GM12874 (cell line): ENCODE measurements around the gene KCNK18.

Experiments used
- TF ChIP-seq, protein P1 (sequence below): IDR thresholded peaks from 2 replicates; pipeline ENCODE4 v1.5.1; 2011; ENCODE audit warnings: low read depth, mild to moderate bottlenecking, control low read depth, low read length, moderate library complexity; ENCODE audit not compliant: insufficient read depth

KCNK18 gene

DNA sequence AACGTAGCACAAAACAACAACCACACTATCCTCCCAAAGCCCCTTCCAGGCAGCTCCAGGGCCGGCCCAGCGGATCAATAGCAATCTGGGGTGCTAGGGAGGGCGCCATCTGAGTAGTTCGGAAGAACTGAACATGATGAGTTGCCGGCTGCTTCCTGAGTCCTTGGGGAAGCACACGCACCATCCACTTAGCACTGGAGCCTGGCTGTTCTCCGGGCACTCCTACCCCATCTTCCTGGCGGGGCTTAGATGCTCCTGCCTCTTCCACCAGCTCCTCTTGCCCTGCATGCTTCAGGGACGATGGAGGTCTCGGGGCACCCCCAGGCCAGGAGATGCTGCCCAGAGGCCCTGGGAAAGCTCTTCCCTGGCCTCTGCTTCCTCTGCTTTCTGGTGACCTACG, at the start of gene KCNK18:
Gene KCNK18 (plus strand): TSS at position 301 of the 400 bp plus-strand sequence. CDS start 0 bp downstream, at position 301.
- TF ChIP-seq, protein P1, sequence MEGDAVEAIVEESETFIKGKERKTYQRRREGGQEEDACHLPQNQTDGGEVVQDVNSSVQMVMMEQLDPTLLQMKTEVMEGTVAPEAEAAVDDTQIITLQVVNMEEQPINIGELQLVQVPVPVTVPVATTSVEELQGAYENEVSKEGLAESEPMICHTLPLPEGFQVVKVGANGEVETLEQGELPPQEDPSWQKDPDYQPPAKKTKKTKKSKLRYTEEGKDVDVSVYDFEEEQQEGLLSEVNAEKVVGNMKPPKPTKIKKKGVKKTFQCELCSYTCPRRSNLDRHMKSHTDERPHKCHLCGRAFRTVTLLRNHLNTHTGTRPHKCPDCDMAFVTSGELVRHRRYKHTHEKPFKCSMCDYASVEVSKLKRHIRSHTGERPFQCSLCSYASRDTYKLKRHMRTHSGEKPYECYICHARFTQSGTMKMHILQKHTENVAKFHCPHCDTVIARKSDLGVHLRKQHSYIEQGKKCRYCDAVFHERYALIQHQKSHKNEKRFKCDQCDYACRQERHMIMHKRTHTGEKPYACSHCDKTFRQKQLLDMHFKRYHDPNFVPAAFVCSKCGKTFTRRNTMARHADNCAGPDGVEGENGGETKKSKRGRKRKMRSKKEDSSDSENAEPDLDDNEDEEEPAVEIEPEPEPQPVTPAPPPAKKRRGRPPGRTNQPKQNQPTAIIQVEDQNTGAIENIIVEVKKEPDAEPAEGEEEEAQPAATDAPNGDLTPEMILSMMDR = no peak

DNA sequence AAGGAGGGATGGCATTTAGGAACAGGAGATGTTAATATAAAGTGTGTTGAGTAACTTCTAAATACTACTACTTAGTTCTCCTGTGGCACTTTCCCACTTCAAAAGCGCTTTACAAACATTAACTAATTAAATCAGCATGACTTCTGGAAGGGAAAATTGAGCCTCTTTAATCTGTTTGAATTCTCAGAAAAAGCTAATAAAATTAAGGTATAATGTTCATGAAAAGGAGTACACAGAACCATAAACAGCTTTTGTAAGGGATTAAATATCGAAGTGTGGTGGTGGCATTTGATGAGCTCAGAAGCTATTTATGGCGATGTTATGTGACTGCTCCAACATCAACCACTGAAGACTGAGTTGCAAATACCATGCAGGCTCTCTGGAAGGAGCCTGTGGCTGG, 49.0 kb upstream of the KCNK18 start:
- TF ChIP-seq, protein P1 = no peak

DNA sequence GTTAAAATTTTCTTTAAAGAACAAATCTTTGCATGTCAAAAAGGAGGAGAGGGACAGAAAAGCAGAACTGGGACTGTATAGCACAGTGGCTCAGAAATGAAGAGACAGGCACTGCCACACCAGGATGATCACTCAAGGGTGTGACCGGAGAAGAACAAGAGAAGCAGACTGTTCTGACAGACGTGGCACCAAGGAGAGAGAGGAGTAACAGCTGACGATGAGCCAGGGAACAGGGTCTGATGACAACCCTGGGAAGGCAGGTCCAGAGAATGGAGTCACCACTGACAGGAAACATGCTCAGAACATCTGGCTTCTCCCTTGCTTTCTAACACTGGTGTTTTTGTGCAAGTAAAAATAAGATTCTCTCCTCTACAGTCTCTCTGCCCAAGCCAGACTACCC, 44.6 kb upstream of the KCNK18 start:
- TF ChIP-seq, protein P1 = no peak

DNA sequence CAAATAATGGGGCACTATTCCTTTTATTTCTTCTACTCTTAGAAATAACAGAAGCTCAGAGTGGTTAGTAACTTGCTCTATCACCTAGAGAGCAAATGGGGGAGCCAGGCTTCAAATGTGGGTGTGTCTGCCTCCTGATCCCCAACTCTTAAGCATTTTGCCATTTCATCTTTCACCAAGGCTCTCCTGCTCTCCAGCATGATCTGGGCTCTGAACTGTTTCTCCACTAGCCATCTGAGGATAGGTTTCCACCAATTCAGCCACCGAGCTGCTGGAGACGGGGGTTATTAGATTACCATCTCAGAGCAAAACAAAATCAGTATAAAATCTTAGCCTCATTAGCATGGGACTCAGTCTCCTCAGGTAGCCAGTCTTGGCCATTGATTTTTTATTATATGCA, 39.0 kb upstream of the KCNK18 start:
- TF ChIP-seq, protein P1 = no peak

DNA sequence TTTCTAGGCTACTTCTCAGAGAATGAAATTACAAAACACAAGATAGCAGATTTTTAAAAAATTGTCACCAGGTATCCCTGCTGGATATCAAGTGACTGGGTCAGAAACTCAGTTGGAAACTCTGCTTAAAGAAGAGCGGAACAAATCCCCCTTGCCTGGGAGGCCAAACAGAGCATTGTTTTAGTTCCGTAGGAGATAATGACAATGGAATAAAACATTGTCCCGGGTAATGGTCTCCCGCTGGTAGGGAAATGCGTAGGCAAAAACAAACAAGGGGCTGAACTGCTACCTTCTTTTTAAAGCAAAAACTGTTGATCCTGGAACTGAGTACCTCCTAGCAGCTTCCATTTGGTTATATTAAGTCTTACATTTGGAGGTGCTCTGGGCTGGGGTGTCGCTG, 37.9 kb upstream of the KCNK18 start:
- TF ChIP-seq, protein P1 = no peak

DNA sequence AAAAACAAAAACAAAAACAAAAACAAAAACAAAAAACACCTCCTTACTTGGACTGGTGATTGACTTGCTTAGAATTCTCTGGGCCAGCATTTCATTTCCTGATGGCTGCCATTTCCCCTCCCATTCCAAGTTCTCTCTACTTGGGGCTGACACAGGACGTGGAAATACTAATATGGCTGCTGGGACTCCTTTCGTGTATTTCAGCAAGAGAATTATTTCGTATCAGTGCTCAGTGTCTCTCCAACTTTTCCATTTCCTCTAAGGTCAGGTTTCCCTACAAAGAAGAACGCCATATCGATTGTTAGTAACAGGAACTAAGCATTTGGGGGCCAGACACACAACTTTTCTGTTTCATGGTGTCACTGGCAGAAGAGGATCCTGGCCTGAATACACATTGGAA, 36.7 kb upstream of the KCNK18 start:
- TF ChIP-seq, protein P1 = no peak

DNA sequence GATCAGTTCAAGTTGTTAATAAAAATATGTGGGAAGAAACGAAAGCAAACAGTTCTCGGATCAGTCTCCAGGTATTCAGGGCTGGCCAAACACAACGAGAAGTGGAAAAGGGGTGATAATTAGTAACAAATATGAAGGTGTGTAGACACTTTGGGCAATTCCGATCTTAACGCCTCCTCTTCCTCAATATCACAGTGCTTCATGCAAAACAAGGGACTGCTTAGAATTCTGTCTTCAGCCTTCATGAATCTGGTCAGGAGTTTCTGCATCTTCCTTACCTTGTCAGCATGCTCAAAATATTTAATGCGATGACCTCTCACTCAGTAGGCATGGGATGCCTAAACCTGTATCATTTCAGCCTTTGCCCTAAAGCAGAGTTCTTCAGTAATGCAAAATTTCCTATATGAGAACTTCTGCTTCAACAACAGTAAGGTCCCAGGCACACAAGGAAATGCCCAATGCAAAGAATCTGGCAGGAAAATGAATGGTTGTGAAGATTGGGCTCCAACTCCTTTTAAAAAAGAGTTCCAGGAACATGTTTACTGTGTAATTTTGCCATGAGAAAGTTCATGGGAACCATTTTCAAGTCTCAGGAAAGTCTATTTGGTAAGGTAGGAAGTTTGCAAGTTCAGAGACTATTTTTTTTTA, 35.8 kb upstream of the KCNK18 start:
- TF ChIP-seq, protein P1 = no peak
